ENCODE data around the gene CRTC3.
A peak's percentile ranks its signal among the peaks of the same experiment; 100 is the strongest.

Gene CRTC3

DNA sequence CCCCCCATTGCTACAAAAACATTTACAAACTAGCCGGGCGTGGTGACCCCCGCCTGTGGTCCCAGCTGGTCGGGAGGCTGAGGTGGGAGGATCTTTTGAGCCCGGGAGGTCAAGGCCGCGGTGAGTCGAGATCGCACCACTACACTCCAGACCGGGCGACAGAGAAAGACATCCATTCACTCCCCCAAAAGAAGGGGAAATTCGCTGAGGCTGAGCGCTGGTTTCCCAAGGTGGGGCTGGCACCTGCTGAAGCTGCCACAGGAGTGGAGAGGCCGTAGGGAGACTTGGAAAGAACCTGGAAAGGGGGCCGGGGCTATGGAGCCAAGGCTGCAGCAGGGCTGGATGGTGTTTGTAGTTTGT, 732 bp upstream of the CRTC3 start:
- no peak for DNase-seq (ENCODE audit: low read depth, low spot score)
- H3K4me3 ChIP-seq (ENCODE audit: low read depth, low read length) = peak overlapping the region; percentile 77
- ChIA-PET POLR2A (interaction anchor here (0.5 kb wide), 1 partner anchor 257 kb away, joined by 4 read pairs; no protein-coding TSS in a partner anchor), CTCF (interaction anchor here (0.9 to 1.1 kb wide), 2 partner anchors 27 to 87 kb away, joined by 3 read pairs; no protein-coding TSS in a partner anchor)
- TF ChIP-seq, protein P1, sequence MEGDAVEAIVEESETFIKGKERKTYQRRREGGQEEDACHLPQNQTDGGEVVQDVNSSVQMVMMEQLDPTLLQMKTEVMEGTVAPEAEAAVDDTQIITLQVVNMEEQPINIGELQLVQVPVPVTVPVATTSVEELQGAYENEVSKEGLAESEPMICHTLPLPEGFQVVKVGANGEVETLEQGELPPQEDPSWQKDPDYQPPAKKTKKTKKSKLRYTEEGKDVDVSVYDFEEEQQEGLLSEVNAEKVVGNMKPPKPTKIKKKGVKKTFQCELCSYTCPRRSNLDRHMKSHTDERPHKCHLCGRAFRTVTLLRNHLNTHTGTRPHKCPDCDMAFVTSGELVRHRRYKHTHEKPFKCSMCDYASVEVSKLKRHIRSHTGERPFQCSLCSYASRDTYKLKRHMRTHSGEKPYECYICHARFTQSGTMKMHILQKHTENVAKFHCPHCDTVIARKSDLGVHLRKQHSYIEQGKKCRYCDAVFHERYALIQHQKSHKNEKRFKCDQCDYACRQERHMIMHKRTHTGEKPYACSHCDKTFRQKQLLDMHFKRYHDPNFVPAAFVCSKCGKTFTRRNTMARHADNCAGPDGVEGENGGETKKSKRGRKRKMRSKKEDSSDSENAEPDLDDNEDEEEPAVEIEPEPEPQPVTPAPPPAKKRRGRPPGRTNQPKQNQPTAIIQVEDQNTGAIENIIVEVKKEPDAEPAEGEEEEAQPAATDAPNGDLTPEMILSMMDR (IDR thresholded peaks at IDR 0.05; ENCODE audit: insufficient read depth, low read length, missing control alignments) = no peak

DNA sequence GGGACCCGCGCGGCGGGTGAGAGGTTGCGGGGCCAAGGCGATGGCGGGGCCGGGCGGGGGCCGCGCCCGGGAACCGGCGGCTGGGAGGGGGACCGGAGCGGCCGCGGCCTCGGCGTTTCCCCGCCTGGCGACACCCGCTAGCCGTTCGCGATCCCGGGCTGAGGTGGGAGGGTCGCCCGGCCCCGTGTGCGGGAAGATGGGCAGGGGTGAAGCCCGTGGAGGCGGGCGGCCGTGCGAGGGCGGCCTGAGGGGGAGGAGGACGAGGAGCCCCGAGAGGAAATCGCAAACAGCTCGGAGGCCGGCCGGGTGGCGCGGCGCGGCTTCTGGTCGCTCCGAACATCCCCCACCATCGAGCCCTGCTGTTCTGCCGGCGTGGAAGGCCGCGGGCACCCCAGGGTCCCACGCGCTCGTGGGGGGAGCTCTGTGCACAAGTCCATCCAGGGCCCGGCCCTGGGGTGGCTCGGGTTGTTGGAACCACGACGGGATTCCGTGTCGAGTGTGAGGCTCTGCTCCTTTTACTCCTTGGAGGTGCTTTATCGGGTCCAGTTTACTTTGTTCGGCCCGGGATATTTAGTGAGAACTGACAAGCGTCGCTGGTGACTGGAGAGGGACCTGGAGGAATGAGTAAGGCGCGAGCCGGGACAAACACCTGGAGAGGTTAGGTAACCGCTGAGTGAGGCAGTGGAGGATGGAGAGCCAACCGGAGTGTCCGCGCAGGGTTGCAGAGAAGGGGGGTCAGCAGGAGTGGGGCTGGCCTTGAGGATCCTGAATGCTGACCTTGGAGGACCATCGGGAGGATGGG, 728 bp downstream of the CRTC3 start:
- TF ChIP-seq, protein P1 (IDR thresholded peaks at IDR 0.05; ENCODE audit: insufficient read depth, low read length, missing control alignments) = no peak
- no peak for DNase-seq (ENCODE audit: low read depth, low spot score)
- H3K4me3 ChIP-seq (ENCODE audit: low read depth, low read length) = peak overlapping the region; percentile 77
- POLR2A ChIA-PET = interaction anchor here (0.5 to 1.3 kb wide), 3 partner anchors 10 to 143 kb away, joined by 3 to 4 read pairs (median 3); partner anchors contain the start of gene IQGAP1
- CTCF ChIA-PET = interaction anchor here (0.7 to 2.6 kb wide), 6 partner anchors 9 to 402 kb away, joined by 3 to 7 read pairs (median 5); partner anchors contain the start of gene HDDC3

DNA sequence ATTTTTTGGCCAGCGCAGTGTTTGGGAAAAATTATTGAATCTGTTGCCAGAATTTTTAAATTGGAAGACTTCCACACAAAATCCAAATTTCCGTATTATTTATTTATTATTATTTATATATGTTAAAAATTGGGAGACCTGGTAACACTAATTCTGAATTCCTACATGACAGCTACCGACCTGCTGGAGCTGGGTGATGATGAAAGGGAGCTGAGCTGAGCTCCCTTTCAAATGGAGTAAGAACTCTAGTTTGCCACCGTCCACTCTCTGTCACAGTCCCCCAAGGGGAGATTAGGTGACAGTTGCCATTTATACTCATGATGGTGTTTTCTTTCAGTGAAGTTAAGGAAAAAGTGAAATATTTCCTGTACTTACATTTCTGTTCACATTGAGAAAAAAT, 1.4 kb downstream of the CRTC3 start:
- ChIA-PET POLR2A (interaction anchor here (0.5 to 1.2 kb wide), 2 partner anchors 8 to 9 kb away, joined by 3 to 4 read pairs; no protein-coding TSS in a partner anchor), CTCF (interaction anchor here (1.2 to 2.6 kb wide), 4 partner anchors 9 to 211 kb away, joined by 4 to 7 read pairs (median 6); no protein-coding TSS in a partner anchor)
- no peak for DNase-seq (ENCODE audit: low read depth, low spot score)
- TF ChIP-seq, protein P1 (IDR thresholded peaks at IDR 0.05; ENCODE audit: insufficient read depth, low read length, missing control alignments) = no peak
- peak overlapping the region; percentile 77 for H3K4me3 ChIP-seq (ENCODE audit: low read depth, low read length)

DNA sequence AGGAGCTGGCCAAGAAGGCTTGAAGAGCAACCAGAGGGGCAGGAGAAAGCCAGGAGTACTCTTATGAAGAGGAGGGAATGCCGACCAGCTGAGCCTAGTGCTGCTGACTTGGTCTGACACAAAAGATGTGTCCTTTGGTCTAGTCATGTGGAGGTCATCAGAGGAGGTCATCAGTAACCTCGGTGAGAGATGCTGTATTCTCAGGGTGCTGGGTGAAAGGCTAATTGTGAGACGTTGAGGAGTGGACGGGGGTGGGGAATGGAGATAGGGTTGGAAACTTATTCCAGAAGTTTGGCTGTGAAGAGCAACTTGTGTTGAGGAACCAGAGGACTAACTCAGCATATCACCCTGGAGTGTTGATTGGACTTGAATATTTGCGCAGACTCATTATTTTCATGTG, 5.5 kb downstream of the CRTC3 start:
- TF ChIP-seq, protein P1 (IDR thresholded peaks at IDR 0.05; ENCODE audit: insufficient read depth, low read length, missing control alignments) = no peak
- ChIA-PET CTCF (interaction anchor here (1.0 kb wide), 1 partner anchor 215 kb away, joined by 3 read pairs; no protein-coding TSS in a partner anchor), POLR2A (interaction anchor here (0.7 kb wide), 1 partner anchor 43 kb away, joined by 3 read pairs; no protein-coding TSS in a partner anchor)
- no peak overlapping the region for H3K4me3 ChIP-seq (ENCODE audit: low read depth, low read length)
- no peak for DNase-seq (ENCODE audit: low read depth, low spot score)

DNA sequence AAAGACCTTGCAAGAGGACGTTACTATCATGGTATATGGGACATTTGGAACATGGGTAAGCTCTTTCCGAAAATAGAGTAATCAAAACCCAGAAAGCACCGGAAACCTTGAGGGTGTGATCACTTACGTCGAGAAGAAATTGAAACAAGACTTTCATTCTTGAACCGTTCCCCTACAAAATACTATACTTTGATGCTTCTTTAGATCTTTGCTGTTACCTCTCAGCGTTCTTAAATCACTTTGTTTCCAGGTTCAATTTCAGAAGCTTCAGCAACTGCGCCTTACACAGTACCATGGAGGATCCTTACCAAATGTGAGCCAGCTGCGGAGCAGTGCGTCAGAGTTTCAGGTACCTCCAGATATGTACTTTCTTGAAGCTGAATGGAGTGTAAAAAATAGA, 10.1 kb downstream of the CRTC3 start:
- CTCF ChIA-PET = interaction anchor here (0.9 to 1.7 kb wide), 2 partner anchors 9 to 347 kb away, joined by 3 to 7 read pairs; partner anchors contain the start of gene CRTC3
- POLR2A ChIA-PET = interaction anchor here (0.9 kb wide), 1 partner anchor 9 kb away, joined by 4 read pairs; no protein-coding TSS in a partner anchor
- TF ChIP-seq, protein P1 (IDR thresholded peaks at IDR 0.05; ENCODE audit: insufficient read depth, low read length, missing control alignments) = no peak
- no peak overlapping the region for H3K4me3 ChIP-seq (ENCODE audit: low read depth, low read length)
- DNase-seq (ENCODE audit: low read depth, low spot score) = no peak

DNA sequence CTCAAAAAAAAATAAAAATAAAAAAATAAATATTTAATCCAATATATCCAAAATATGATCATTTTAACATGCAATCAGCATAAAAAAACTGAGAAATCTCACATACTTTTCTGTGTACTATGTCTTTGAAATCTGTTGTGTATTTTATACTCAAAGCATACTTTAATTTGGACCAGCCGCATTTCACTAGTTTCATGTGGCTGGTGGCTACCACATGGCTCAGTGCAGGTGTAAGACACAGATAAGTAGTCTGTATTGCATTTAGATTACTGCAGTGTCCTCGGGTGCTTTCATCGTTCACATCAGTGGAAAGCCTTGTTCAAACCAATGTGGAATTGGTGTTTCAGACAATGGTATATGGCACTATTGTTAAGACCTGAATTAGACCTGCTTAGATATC, 11.0 kb downstream of the CRTC3 start:
- TF ChIP-seq, protein P1 (IDR thresholded peaks at IDR 0.05; ENCODE audit: insufficient read depth, low read length, missing control alignments) = no peak
- POLR2A ChIA-PET = no interaction called here
- CTCF ChIA-PET = interaction anchor here (1.7 kb wide), 1 partner anchor 10 kb away, joined by 7 read pairs; the partner anchor contains the start of gene CRTC3
- no peak for DNase-seq (ENCODE audit: low read depth, low spot score)
- no peak overlapping the region for H3K4me3 ChIP-seq (ENCODE audit: low read depth, low read length)
